ENCODE measurements around the gene HNF1B. TPM values are rescaled to one million over a fixed set of nuclear protein-coding genes. Genes with fewer than 3 reads are reported as not detected.

Gene HNF1B
- total RNA-seq, 4 donors from 2014 or later, result 16.5 to 39.9 (median 32.2) TPM

DNA sequence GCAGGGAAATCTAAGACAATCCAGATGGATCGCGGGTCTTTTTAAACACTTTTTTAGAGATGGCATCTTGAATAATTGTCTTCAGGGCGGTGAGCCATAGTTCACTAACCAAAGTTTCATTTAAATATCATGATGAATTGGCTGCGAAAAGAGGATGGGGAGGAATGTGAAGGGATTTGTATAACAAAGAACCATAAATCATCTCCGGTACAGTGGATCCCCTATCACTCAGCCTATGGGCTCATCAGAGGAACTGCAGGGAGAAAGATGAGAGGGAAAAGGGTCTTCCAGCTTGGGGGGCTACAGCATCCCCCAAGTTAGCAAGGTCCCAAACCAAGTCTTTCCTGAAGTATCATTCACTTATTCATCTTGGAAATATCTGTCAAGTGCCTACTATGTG lies 84.9 kb downstream of the HNF1B start:
- Histone ChIP-seq H3K4me3 (no peak overlapping the region), H3K27ac (peak overlapping the region in 1 of 4 donors; percentile 70), H3K27me3 (no peaks in the 10 kb centered on the region), H3K4me1 (peaks cover 0 to 28% (median 0%) of the 10 kb centered on the region in 4 donors), H3K36me3 (no peaks in the 10 kb centered on the region), H3K9me3 (no peaks in the 10 kb centered on the region)
- TF ChIP-seq CTCF (IDR thresholded peaks at IDR 0.05), result no peak
- no peak for TF ChIP-seq POLR2A (IDR thresholded peaks at IDR 0.05)
- no peak for DNase-seq

- Histone ChIP-seq H3K4me1 (peaks cover 0 to 15% (median 0%) of the 10 kb centered on the region in 4 donors), H3K27ac (peak overlapping the region in 3 of 4 donors; percentile 28 to 65 (median 49)), H3K27me3 (no peaks in the 10 kb centered on the region), H3K4me3 (no peak overlapping the region), H3K9me3 (no peaks in the 10 kb centered on the region), H3K36me3 (no peaks in the 10 kb centered on the region)
- no peak for DNase-seq
- TF ChIP-seq CTCF (IDR thresholded peaks at IDR 0.05) (no peak), POLR2A (IDR thresholded peaks at IDR 0.05) (no peak)
Observed at GRCh38 chr17:37657202-37657601, 87.7 kb downstream of the HNF1B start.

DNA sequence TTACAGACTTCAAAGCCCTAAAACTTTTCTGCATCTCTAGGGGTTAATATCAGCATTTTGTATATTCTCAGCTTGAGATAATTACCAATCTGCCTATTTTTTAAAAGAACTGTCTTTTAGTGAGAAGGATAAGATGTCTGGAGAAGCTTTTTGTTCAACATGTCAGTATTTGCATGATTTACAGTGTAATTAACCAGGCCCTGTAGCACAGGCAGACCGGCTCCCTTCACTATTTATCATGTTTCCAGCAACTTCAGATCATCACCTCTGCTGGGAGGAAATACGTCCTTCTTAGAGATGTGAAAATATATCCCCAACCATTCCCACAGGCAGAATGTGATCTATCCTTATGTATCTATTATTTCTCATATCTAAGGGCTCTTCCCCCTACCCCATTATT lies 93.0 kb downstream of the HNF1B start:
- Histone ChIP-seq H3K36me3 (no peaks in the 10 kb centered on the region), H3K4me1 (no peaks in the 10 kb centered on the region), H3K9me3 (no peaks in the 10 kb centered on the region), H3K4me3 (no peak overlapping the region), H3K27me3 (no peaks in the 10 kb centered on the region), H3K27ac (no peak overlapping the region)
- DNase-seq, result no peak
- no peak for TF ChIP-seq POLR2A (IDR thresholded peaks at IDR 0.05)
- TF ChIP-seq CTCF (IDR thresholded peaks at IDR 0.05), result no peak

DNA sequence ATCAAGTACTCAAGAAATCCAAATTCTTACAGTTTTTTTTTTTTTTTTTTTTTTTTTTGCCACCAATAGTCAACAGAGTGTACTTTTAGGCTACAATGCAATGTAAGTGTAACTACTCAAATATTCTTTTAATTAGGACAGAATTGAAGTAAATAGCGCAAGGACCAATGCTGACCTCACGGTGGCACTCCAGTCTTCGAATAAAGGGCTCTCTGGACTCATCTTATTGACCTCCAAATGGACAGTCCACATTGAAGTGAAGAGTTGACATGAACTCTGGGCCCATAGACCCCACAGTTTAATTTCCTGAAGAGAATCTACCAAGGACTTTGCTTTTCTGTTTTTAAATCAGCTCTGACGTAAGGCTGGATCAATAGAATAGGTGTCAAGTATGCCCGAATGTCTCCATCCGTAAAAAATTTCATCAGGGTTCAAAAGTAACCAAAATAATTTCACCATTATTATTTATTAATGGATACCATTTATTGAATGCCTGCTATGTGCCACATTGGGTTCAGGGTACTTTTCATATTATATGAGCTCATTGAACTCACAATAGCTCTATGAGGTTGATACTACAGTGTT lies 94.3 kb downstream of the HNF1B start:
- TF ChIP-seq CTCF (IDR thresholded peaks at IDR 0.05), result peak in 4 of 6 experiments; percentile 6 to 69 (median 64)
- no peak for TF ChIP-seq POLR2A (IDR thresholded peaks at IDR 0.05)
- peak in 1 of 3 donors; percentile 75 for DNase-seq
- H3K27me3 ChIP-seq, result no peaks in the 10 kb centered on the region

DNA sequence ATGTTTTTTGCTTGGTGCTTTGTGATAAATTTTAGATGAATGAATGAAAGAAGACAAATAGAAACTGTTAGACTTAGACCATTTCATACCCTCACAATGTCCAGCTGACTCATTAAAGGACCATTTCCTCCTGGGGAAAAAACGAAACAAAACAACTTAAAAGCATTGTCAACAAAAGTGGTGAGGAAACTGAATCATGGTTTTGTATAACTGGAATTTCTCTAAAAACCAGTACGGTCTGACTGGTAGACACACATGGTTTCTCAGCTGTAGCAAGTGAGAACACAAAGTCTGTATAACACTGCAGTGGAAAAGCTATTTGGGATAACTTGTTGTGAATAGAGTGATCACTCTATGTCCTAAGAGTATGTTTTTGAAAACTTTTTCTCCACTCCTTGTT lies 96.3 kb downstream of the HNF1B start:
- no peak for DNase-seq
- Histone ChIP-seq H3K4me1 (peaks cover 0 to 4% (median 2%) of the 10 kb centered on the region in 4 donors), H3K27me3 (no peaks in the 10 kb centered on the region), H3K9me3 (no peaks in the 10 kb centered on the region), H3K4me3 (no peak overlapping the region), H3K36me3 (no peaks in the 10 kb centered on the region), H3K27ac (no peak overlapping the region)
- TF ChIP-seq POLR2A (IDR thresholded peaks at IDR 0.05), result no peak
- TF ChIP-seq CTCF (IDR thresholded peaks at IDR 0.05), result no peak

More for the DNA sequence above, 94.3 kb downstream of the HNF1B start:
- Histone ChIP-seq H3K4me1 (no peaks in the 10 kb centered on the region), H3K9me3 (no peaks in the 10 kb centered on the region), H3K27ac (no peak overlapping the region), H3K4me3 (no peak overlapping the region), H3K36me3 (no peaks in the 10 kb centered on the region)
